Caco-2 (cell line): Measurements from ENCODE around the gene SLC34A2. TPM values are rescaled to one million over a fixed set of nuclear protein-coding genes. Genes with fewer than 3 reads are reported as not detected.

Experiments used
- BruUV-seq: library from RNA; stranded (reverse); fragments of 400-500 nt; replicated peaks from 2 replicates; lab custom pipeline; 2021; lab: Mats Ljungman, UMichigan
- CTCF ChIA-PET: fragments of 300-600 bp; sonication (Branson Sonifier 250); formaldehyde crosslinking; loops from one replicate; lab custom pipeline; 2022; ENCODE audit warnings: antibody characterized with exemption; lab: Charles Lee
- POLR2A ChIA-PET: fragments of 300-600 bp; sonication (Branson Sonifier 250); formaldehyde crosslinking; loops from one replicate; lab custom pipeline; 2022; ENCODE audit warnings: antibody characterized with exemption; lab: Charles Lee
- DNase-seq, 2 experiments: peaks; one replicate each; pipeline versions ENCODE4 v3.0.0 to v3.0.0-alpha.2; 2020 to 2022
- H3K27me3 ChIP-seq: replicated peaks from 2 replicates; pipeline ENCODE4 v1.6.0; 2011; ENCODE audit warnings: low read length; ENCODE audit not compliant: control insufficient read depth, insufficient read depth
- H3K36me3 ChIP-seq: 2 replicates; pipeline ENCODE4 v1.5.1; 2011; ENCODE audit warnings: low read length; ENCODE audit not compliant: control insufficient read depth, insufficient read depth
- H3K4me1 ChIP-seq: fragments of 250-450 bp; sonication (Bioruptor Pico); 2 replicates; pipeline ENCODE4 v1.5.1; 2020; ENCODE audit warnings: mild to moderate bottlenecking
- H3K4me3 ChIP-seq: 2 replicates; pipeline ENCODE4 v1.5.1; 2011; ENCODE audit warnings: low read depth, mild to moderate bottlenecking, control low read depth, low read length
- H3K9me3 ChIP-seq: fragments of 250-450 bp; sonication (Bioruptor Pico); 2 replicates; pipeline ENCODE4 v1.5.1; 2020; ENCODE audit warnings: mild to moderate bottlenecking, moderate library complexity
- H3K27ac Mint-ChIP-seq: one replicate; pipeline ENCODE4 v1.8.0; 2022; ENCODE audit warnings: mixed read lengths; ENCODE audit not compliant: unreplicated experiment
- H3K27me3 Mint-ChIP-seq: one replicate; pipeline ENCODE4 v1.8.0; 2022; ENCODE audit warnings: mixed read lengths; ENCODE audit not compliant: insufficient read depth, unreplicated experiment
- H3K36me3 Mint-ChIP-seq: one replicate; pipeline ENCODE4 v1.8.0; 2022; ENCODE audit warnings: mild to moderate bottlenecking, mixed read lengths; ENCODE audit not compliant: insufficient read depth, unreplicated experiment
- H3K4me1 Mint-ChIP-seq: one replicate; pipeline ENCODE4 v1.8.0; 2022; ENCODE audit warnings: low read depth, mixed read lengths; ENCODE audit not compliant: unreplicated experiment
- H3K4me3 Mint-ChIP-seq: one replicate; pipeline ENCODE4 v1.8.0; 2022; ENCODE audit warnings: mild to moderate bottlenecking, moderate library complexity, mixed read lengths; ENCODE audit not compliant: unreplicated experiment
- H3K9me3 Mint-ChIP-seq: one replicate; pipeline ENCODE4 v1.8.0; 2022; ENCODE audit warnings: mixed read lengths; ENCODE audit not compliant: unreplicated experiment
- CTCF ChIP-seq, 2 experiments: fragments of 200-600 bp in 1 of 2; IDR thresholded peaks; 1 replicate in 1 of 2; 2 replicates in 1 of 2; pipeline versions ENCODE4 v1.5.1 to v1.8.0; 2011 to 2022; ENCODE audit warnings: antibody characterized with exemption in 1 of 2, control low read depth in 1 of 2, inconsistent platforms in 1 of 2, low read depth in 1 of 2, low read length in 1 of 2, mild to moderate bottlenecking in 1 of 2, moderate library complexity in 1 of 2; ENCODE audit not compliant: insufficient read depth in 1 of 2, severe bottlenecking in 1 of 2, unreplicated experiment in 1 of 2
- intact Hi-C: fragments of 100-400 bp; cut with micrococcal nuclease; formaldehyde crosslinking; loops from one replicate; pipeline ENCODE4 v1.10.0; 2022; ENCODE audit not compliant: unreplicated experiment
- total RNA-seq: library from RNA; stranded (reverse); gene quantifications from 2 replicates; pipeline ENCODE4 v1.2.3, GENCODE V29; 2022

Gene SLC34A2
- total RNA-seq, 1 experiment from 2014 or later = 19.9 TPM

GRCh38 chr4:25674386-25674785 is 18.7 kb downstream of the SLC34A2 start:
- no peak for DNase-seq
- intact Hi-C loops = no loop called here
- no peaks in the 10 kb centered on the region for H3K27me3 Mint-ChIP-seq
- CTCF ChIA-PET = no interaction called here
- Histone ChIP-seq H3K9me3 (no peaks in the 10 kb centered on the region), H3K4me1 (no peaks in the 10 kb centered on the region), H3K27me3 (no peaks in the 10 kb centered on the region), H3K4me3 (no peak overlapping the region), H3K36me3 (no peaks in the 10 kb centered on the region)
- no TSS peak for BruUV-seq
- H3K27ac Mint-ChIP-seq = no peak overlapping the region
- H3K9me3 Mint-ChIP-seq = no peaks in the 10 kb centered on the region
- POLR2A ChIA-PET = no interaction called here
- H3K4me1 Mint-ChIP-seq = no peaks in the 10 kb centered on the region
- no peak for TF ChIP-seq CTCF (IDR thresholded peaks at IDR 0.05; ENCODE audit: insufficient read depth in 1 of 2, low read depth in 1 of 2, low read length in 1 of 2, severe bottlenecking in 1 of 2, unreplicated experiment in 1 of 2)
- peaks cover 6% of the 10 kb centered on the region for H3K36me3 Mint-ChIP-seq
- no peak overlapping the region for H3K4me3 Mint-ChIP-seq

GRCh38 chr4:25676221-25676620 is 20.6 kb downstream of the SLC34A2 start:
- Mint-ChIP-seq H3K4me1 (no peaks in the 10 kb centered on the region), H3K27ac (no peak overlapping the region), H3K4me3 (no peak overlapping the region), H3K36me3 (peaks cover 6% of the 10 kb centered on the region), H3K9me3 (no peaks in the 10 kb centered on the region), H3K27me3 (no peaks in the 10 kb centered on the region)
- Histone ChIP-seq H3K9me3 (no peaks in the 10 kb centered on the region), H3K4me3 (no peak overlapping the region), H3K4me1 (no peaks in the 10 kb centered on the region), H3K27me3 (no peaks in the 10 kb centered on the region), H3K36me3 (no peaks in the 10 kb centered on the region)
- intact Hi-C loops = no loop called here
- CTCF ChIA-PET = no interaction called here
- BruUV-seq = no TSS peak
- no peak for DNase-seq
- no peak for TF ChIP-seq CTCF (IDR thresholded peaks at IDR 0.05; ENCODE audit: insufficient read depth in 1 of 2, low read depth in 1 of 2, low read length in 1 of 2, severe bottlenecking in 1 of 2, unreplicated experiment in 1 of 2)
- POLR2A ChIA-PET = no interaction called here

GRCh38 chr4:25677157-25677556 is 21.5 kb downstream of the SLC34A2 start:
- POLR2A ChIA-PET = no interaction called here
- no peaks in the 10 kb centered on the region for H3K9me3 Mint-ChIP-seq
- no peak overlapping the region for H3K4me3 Mint-ChIP-seq
- no peak for TF ChIP-seq CTCF (IDR thresholded peaks at IDR 0.05; ENCODE audit: insufficient read depth in 1 of 2, low read depth in 1 of 2, low read length in 1 of 2, severe bottlenecking in 1 of 2, unreplicated experiment in 1 of 2)
- H3K9me3 ChIP-seq = no peaks in the 10 kb centered on the region
- no peaks in the 10 kb centered on the region for H3K36me3 Mint-ChIP-seq
- intact Hi-C loops = no loop called here
- H3K4me1 ChIP-seq = no peaks in the 10 kb centered on the region
- no peaks in the 10 kb centered on the region for H3K36me3 ChIP-seq
- BruUV-seq = no TSS peak
- H3K27ac Mint-ChIP-seq = no peak overlapping the region
- H3K27me3 ChIP-seq = no peaks in the 10 kb centered on the region
- no peak overlapping the region for H3K4me3 ChIP-seq
- CTCF ChIA-PET = no interaction called here
- no peaks in the 10 kb centered on the region for H3K27me3 Mint-ChIP-seq
- no peaks in the 10 kb centered on the region for H3K4me1 Mint-ChIP-seq
- no peak for DNase-seq
